IMR-90 (cell line): Measurements from ENCODE around the gene LAS1L. TPM values are rescaled to one million over a fixed set of nuclear protein-coding genes. Genes with fewer than 3 reads are reported as not detected.
"Not testable (repeated sequence)": the region's sequence is repeated elsewhere in the genome, so short reads cannot be mapped to it uniquely, and the experiment has no call there.

Experiments
- ATAC-seq: fragments of 200-7000 bp; cut with Tn5 transposase; 2 replicates; pipeline ENCODE4 v1.9.1; 2020; ENCODE audit warnings: low read depth, mild to moderate bottlenecking, moderate library complexity
- BruUV-seq: library from RNA; stranded (reverse); fragments of 400-500 nt; replicated peaks from 2 replicates; lab custom pipeline; 2021; lab: Mats Ljungman, UMichigan
- CTCF ChIA-PET: fragments of 300-600 bp; formaldehyde crosslinking; extraction: SDS; loops from one replicate; lab custom pipeline; 2021; ENCODE audit warnings: antibody characterized with exemption; lab: Yijun Ruan, JAX
- POLR2A ChIA-PET: fragments of 300-600 bp; sonication (Branson Sonifier 250); formaldehyde crosslinking; loops from one replicate; lab custom pipeline; 2022; ENCODE audit warnings: antibody characterized with exemption; ENCODE audit not compliant: unreplicated experiment; lab: Charles Lee
- DNase-seq: peaks from one replicate; pipeline ENCODE4 v3.0.0; 2013
- H2AFZ ChIP-seq: replicated peaks from 2 replicates; pipeline ENCODE3; 2013; ENCODE audit warnings: low read length, mild to moderate bottlenecking; ENCODE audit not compliant: poor library complexity
- H2AK5ac ChIP-seq: 2 replicates; pipeline ENCODE4 v1.6.1; 2013; ENCODE audit warnings: low read depth, low read length, inconsistent platforms
- H2AK9ac ChIP-seq: replicated peaks from 2 replicates; pipeline ENCODE3; 2013; ENCODE audit warnings: mild to moderate bottlenecking, low read depth, low read length, moderate library complexity; ENCODE audit not compliant: poor library complexity
- H2BK120ac ChIP-seq: 2 replicates; pipeline ENCODE4 v1.6.1; 2013; ENCODE audit warnings: low read depth, low read length, inconsistent platforms
- H2BK15ac ChIP-seq: 3 replicates; pipeline ENCODE4 v1.6.1; 2013; ENCODE audit warnings: low read depth, low read length, inconsistent platforms
- H2BK20ac ChIP-seq: 2 replicates; pipeline ENCODE4 v1.6.1; 2013; ENCODE audit warnings: low read depth, mild to moderate bottlenecking, inconsistent platforms, low read length, moderate library complexity
- H2BK5ac ChIP-seq: 2 replicates; pipeline ENCODE4 v1.6.1; 2013; ENCODE audit warnings: mild to moderate bottlenecking, low read depth, low read length, inconsistent platforms; ENCODE audit not compliant: poor library complexity, severe bottlenecking
- H3K14ac ChIP-seq: replicated peaks from 2 replicates; pipeline ENCODE4 v1.6.1; 2013; ENCODE audit warnings: low read depth, low read length, inconsistent platforms
- H3K18ac ChIP-seq: 2 replicates; pipeline ENCODE4 v1.6.1; 2013; ENCODE audit warnings: low read depth, low read length, control low read depth
- H3K23ac ChIP-seq: 2 replicates; pipeline ENCODE4 v1.6.1; 2013; ENCODE audit warnings: low read depth, low read length, inconsistent platforms
- H3K27ac ChIP-seq: 2 replicates; pipeline ENCODE4 v1.5.1; 2013; ENCODE audit warnings: mild to moderate bottlenecking, control low read depth, low read length; ENCODE audit not compliant: insufficient read depth
- H3K27me3 ChIP-seq: 2 replicates; pipeline ENCODE4 v1.6.1; 2013; ENCODE audit warnings: low read length; ENCODE audit not compliant: control insufficient read depth, insufficient read depth
- H3K36me3 ChIP-seq: 2 replicates; pipeline ENCODE4 v1.6.1; 2013; ENCODE audit warnings: low read length, mixed read lengths; ENCODE audit not compliant: control insufficient read depth, insufficient read depth
- H3K4ac ChIP-seq: 2 replicates; pipeline ENCODE4 v1.6.1; 2013; ENCODE audit warnings: low read depth, low read length, inconsistent platforms
- H3K4me1 ChIP-seq: 2 replicates; pipeline ENCODE4 v1.6.1; 2013; ENCODE audit warnings: low read length, mixed read lengths; ENCODE audit not compliant: control insufficient read depth, insufficient read depth
- H3K4me2 ChIP-seq: 2 replicates; pipeline ENCODE4 v1.6.1; 2013; ENCODE audit warnings: low read depth, mild to moderate bottlenecking, control low read depth, low read length, moderate library complexity
- H3K4me3 ChIP-seq: 2 replicates; pipeline ENCODE4 v1.5.1; 2013; ENCODE audit warnings: low read depth, mild to moderate bottlenecking, control low read depth, low read length, moderate library complexity; ENCODE audit not compliant: insufficient read depth
- H3K56ac ChIP-seq: 2 replicates; pipeline ENCODE4 v1.6.1; 2013; ENCODE audit warnings: low read length, inconsistent platforms; ENCODE audit not compliant: insufficient read depth; ENCODE audit errors: extremely low read depth
- H3K79me1 ChIP-seq, 2 experiments: 2 replicates each; pipeline ENCODE4 v1.6.1; 2013; ENCODE audit warnings: low read length in 2 of 2, inconsistent platforms in 1 of 2, low read depth in 1 of 2
- H3K9ac ChIP-seq: 2 replicates; pipeline ENCODE4 v1.6.1; 2013; ENCODE audit warnings: low read depth, low read length, control low read depth
- H3K9me1 ChIP-seq: 2 replicates; pipeline ENCODE4 v1.6.1; 2013; ENCODE audit warnings: low read length, inconsistent platforms; ENCODE audit not compliant: insufficient read depth
- H3K9me3 ChIP-seq: 2 replicates; pipeline ENCODE4 v1.6.1; 2013; ENCODE audit warnings: low read length; ENCODE audit not compliant: control insufficient read depth, insufficient read depth
- H4K20me1 ChIP-seq: 2 replicates; pipeline ENCODE4 v1.6.1; 2013; ENCODE audit warnings: low read length, inconsistent platforms; ENCODE audit not compliant: insufficient read depth
- H4K5ac ChIP-seq: 2 replicates; pipeline ENCODE4 v1.6.1; 2013; ENCODE audit warnings: mild to moderate bottlenecking, low read depth, low read length, control low read depth
- H4K8ac ChIP-seq, 2 experiments: 2 replicates each; pipeline ENCODE4 v1.6.1; 2013; ENCODE audit warnings: low read depth in 2 of 2, low read length in 2 of 2, control low read depth in 1 of 2, inconsistent platforms in 1 of 2
- H4K91ac ChIP-seq: 2 replicates; pipeline ENCODE4 v1.6.1; 2013; ENCODE audit warnings: low read depth, low read length, inconsistent platforms; ENCODE audit not compliant: insufficient read depth
- WGBS, 2 experiments: methylation state at CpG; one replicate each; pipeline versions ENCODE4 v1.1.5 to v1.1.7; 2013; ENCODE audit warnings: missing lambda C conversion rate in 2 of 2; ENCODE audit not compliant: insufficient read length in 1 of 2; ENCODE audit errors: extremely low coverage in 2 of 2; 5-methylcytosine and 5-hydroxymethylcytosine counted together
- dilution Hi-C: fragments of 300-500 bp; cut with HindIII; formaldehyde crosslinking; loops from one replicate; pipeline ENCODE4 v1.14.3; 2018; ENCODE audit warnings: low sequenced_read_pairs; ENCODE audit not compliant: unreplicated experiment
- in situ Hi-C: fragments of 300-500 bp; cut with MboI; formaldehyde crosslinking; loops from 3 replicates; pipeline ENCODE4 v1.14.3; 2019; ENCODE audit warnings: low sequenced_read_pairs, inconsistent platforms, mixed read lengths
- intact Hi-C: fragments of 100-400 bp; cut with micrococcal nuclease; formaldehyde crosslinking; loops from 2 replicates; pipeline ENCODE4 v1.10.0; 2022
- polyA plus RNA-seq, 3 experiments: library from polyadenylated mRNA; depleted of rRNA; stranded (reverse); fragments of >200 nt; gene quantifications; 2 replicates each; pipeline ENCODE4 v1.2.3, GENCODE V29; 2012; ENCODE audit warnings: low replicate concordance in 1 of 3
- total RNA-seq: library from RNA; depleted of rRNA; stranded (reverse); fragments of >200 nt; gene quantifications from 2 replicates; pipeline ENCODE4 v1.2.3, GENCODE V29; 2012

The LAS1L gene
- total and polyA plus RNA-seq, 2 of the 4 experiments (the other 2 are of a cell fraction) = 22.8 to 29.2 TPM

GRCh38 chrX:65479102-65479501, 55.5 kb downstream of the LAS1L start:
- H2BK120ac ChIP-seq, H4K5ac ChIP-seq, H3K79me1 ChIP-seq, H3K23ac ChIP-seq, H2BK5ac ChIP-seq, intact Hi-C loops, H3K9ac ChIP-seq, H2AFZ ChIP-seq, dilution Hi-C loops, H2BK20ac ChIP-seq, H3K27me3 ChIP-seq, POLR2A ChIA-PET, H3K14ac ChIP-seq, DNase-seq, H3K4me1 ChIP-seq, H2AK5ac ChIP-seq, H4K91ac ChIP-seq, H3K9me3 ChIP-seq, H4K20me1 ChIP-seq, H4K8ac ChIP-seq, H3K27ac ChIP-seq, in situ Hi-C loops, H3K36me3 ChIP-seq, H3K18ac ChIP-seq, H3K4me2 ChIP-seq, H3K4me3 ChIP-seq, H3K56ac ChIP-seq, H2BK15ac ChIP-seq, ATAC-seq, H3K9me1 ChIP-seq, H3K4ac ChIP-seq, BruUV-seq, H2AK9ac ChIP-seq, CTCF ChIA-PET: not testable (repeated sequence)
- WGBS, 2 experiments = no CpG with 5 or more reads among the region's 3 CpGs
